ENCODE results near the gene CDKAL1.

DNA sequence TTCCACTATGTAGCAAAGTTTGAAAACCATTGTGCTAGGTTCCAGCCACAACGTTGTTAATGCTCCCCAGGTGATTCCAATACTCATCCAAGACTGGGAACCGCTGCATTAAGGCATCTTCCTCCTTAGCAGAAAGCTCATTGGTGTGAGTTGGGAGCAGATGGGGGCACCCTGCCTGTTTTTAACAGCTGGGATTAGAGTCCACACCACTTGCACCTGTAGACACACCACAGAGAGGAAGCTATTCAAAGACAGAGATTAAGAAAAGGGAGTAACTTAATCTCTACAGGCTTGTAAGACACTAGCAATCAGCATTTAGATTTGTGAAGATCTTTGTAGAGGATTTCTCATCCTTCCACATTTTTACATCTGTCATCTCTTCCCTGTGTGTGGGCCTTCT, 725.4 kb downstream of the CDKAL1 start:
- TF ChIP-seq, protein P1, sequence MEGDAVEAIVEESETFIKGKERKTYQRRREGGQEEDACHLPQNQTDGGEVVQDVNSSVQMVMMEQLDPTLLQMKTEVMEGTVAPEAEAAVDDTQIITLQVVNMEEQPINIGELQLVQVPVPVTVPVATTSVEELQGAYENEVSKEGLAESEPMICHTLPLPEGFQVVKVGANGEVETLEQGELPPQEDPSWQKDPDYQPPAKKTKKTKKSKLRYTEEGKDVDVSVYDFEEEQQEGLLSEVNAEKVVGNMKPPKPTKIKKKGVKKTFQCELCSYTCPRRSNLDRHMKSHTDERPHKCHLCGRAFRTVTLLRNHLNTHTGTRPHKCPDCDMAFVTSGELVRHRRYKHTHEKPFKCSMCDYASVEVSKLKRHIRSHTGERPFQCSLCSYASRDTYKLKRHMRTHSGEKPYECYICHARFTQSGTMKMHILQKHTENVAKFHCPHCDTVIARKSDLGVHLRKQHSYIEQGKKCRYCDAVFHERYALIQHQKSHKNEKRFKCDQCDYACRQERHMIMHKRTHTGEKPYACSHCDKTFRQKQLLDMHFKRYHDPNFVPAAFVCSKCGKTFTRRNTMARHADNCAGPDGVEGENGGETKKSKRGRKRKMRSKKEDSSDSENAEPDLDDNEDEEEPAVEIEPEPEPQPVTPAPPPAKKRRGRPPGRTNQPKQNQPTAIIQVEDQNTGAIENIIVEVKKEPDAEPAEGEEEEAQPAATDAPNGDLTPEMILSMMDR (IDR thresholded peaks at IDR 0.05), result no peak
- TF ChIP-seq EZH2phosphoT487 (IDR thresholded peaks at IDR 0.05), result no peak

All from neural progenitor cell (in vitro differentiated cells).